ENCODE measurements around the gene RSRC1. TPM values are rescaled to one million over a fixed set of nuclear protein-coding genes. Genes with fewer than 3 reads are reported as not detected.

RSRC1 gene
- total RNA-seq, 1 experiment from 2014 or later, result 37.9 TPM

GRCh38 chr3:158120330-158120729 lies 10.4 kb downstream of the RSRC1 start:
- Histone ChIP-seq H3K9me3 (ENCODE audit: control insufficient read depth, low read depth, low read length) (no peaks in the 10 kb centered on the region), H3K79me1 (ENCODE audit: insufficient read depth, low read depth, low read length, poor library complexity, severe bottlenecking) (no peaks in the 10 kb centered on the region), H3K14ac (ENCODE audit: insufficient read depth, low read length) (no peak overlapping the region), H2AK5ac (ENCODE audit: insufficient read length, low read length) (no peak overlapping the region), H3K9ac (ENCODE audit: extremely low read depth, insufficient read length, low read length) (no peak overlapping the region), H4K91ac (ENCODE audit: insufficient read length, low read depth, low read length) (no peak overlapping the region), H4K8ac (replicated peaks; ENCODE audit: insufficient read length, low read depth, low read length) (no peak overlapping the region), H3T11ph (ENCODE audit: low read length) (no peak overlapping the region), H2BK20ac (ENCODE audit: low read depth, low read length, poor library complexity, severe bottlenecking) (no peak overlapping the region), H2BK12ac (ENCODE audit: insufficient read length, low read depth, low read length) (no peak overlapping the region), H2BK5ac (ENCODE audit: insufficient read length, low read length) (no peak overlapping the region), H3K4me2 (ENCODE audit: insufficient read depth, insufficient read length, low read length) (no peak overlapping the region), H4K20me1 (ENCODE audit: control insufficient read depth, insufficient read depth, insufficient read length) (no peaks in the 10 kb centered on the region), H3K4ac (ENCODE audit: low read depth, low read length) (no peak overlapping the region), H3K27ac (ENCODE audit: insufficient read length, low read depth, low read length) (no peak overlapping the region), H3K79me2 (ENCODE audit: insufficient read depth, low read length) (no peaks in the 10 kb centered on the region), H3K23ac (ENCODE audit: insufficient read length, low read depth, low read length) (no peak overlapping the region), H4K5ac (ENCODE audit: insufficient read length, low read depth, low read length) (no peak overlapping the region), H3K56ac (ENCODE audit: insufficient read length, low read depth, low read length) (no peak overlapping the region), H3K4me1 (ENCODE audit: insufficient read depth, low read length) (no peaks in the 10 kb centered on the region), H2BK120ac (ENCODE audit: low read depth, low read length, poor library complexity, severe bottlenecking) (no peak overlapping the region), H2AFZ (ENCODE audit: low read length) (no peak overlapping the region), H2BK15ac (ENCODE audit: low read depth, low read length) (no peak overlapping the region), H3K23me2 (ENCODE audit: insufficient read length, low read depth, low read length, poor library complexity, severe bottlenecking) (no peaks in the 10 kb centered on the region), H3K27me3 (ENCODE audit: insufficient read depth, low read length) (no peaks in the 10 kb centered on the region), H3K18ac (ENCODE audit: insufficient read length, low read depth, low read length) (no peak overlapping the region)
- Mint-ChIP-seq H3K9me3 (no peaks in the 10 kb centered on the region), H3K4me3 (no peak overlapping the region), H3K36me3 (ENCODE audit: insufficient read depth in 1 of 3, low read depth in 3 of 3) (peaks cover 9 to 25% (median 22%) of the 10 kb centered on the region in 3 experiments), H3K27ac (no peak overlapping the region), H3K4me1 (no peaks in the 10 kb centered on the region), H3K27me3 (ENCODE audit: low read depth) (no peaks in the 10 kb centered on the region)
- TF ChIP-seq, protein P1, sequence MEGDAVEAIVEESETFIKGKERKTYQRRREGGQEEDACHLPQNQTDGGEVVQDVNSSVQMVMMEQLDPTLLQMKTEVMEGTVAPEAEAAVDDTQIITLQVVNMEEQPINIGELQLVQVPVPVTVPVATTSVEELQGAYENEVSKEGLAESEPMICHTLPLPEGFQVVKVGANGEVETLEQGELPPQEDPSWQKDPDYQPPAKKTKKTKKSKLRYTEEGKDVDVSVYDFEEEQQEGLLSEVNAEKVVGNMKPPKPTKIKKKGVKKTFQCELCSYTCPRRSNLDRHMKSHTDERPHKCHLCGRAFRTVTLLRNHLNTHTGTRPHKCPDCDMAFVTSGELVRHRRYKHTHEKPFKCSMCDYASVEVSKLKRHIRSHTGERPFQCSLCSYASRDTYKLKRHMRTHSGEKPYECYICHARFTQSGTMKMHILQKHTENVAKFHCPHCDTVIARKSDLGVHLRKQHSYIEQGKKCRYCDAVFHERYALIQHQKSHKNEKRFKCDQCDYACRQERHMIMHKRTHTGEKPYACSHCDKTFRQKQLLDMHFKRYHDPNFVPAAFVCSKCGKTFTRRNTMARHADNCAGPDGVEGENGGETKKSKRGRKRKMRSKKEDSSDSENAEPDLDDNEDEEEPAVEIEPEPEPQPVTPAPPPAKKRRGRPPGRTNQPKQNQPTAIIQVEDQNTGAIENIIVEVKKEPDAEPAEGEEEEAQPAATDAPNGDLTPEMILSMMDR (conservative IDR thresholded peaks at IDR 0.05), result no peak
- no peak for DNase-seq
